NCI-H2196 treated with DMSO at 0.1 percent for 48 hours (cell line): ENCODE results near the gene DNAJC8.

Source experiments
- DNase-seq: peaks from one replicate; lab custom pipeline; 2025; ENCODE audit not compliant: unreplicated experiment; lab: John Stamatoyannopoulos, UW

Gene DNAJC8

GRCh38 chr1:28249866-28250295, 17.1 kb upstream of the DNAJC8 start:
- DNase-seq: no peak

- DNase-seq: peak; percentile 40
Observed at GRCh38 chr1:28249013-28249865, 16.4 kb upstream of the DNAJC8 start.

- DNase-seq: peak; percentile 70
Observed at GRCh38 chr1:28248273-28249012, 15.6 kb upstream of the DNAJC8 start.

GRCh38 chr1:28247612-28248272, 14.9 kb upstream of the DNAJC8 start:
- DNase-seq: no peak

- DNase-seq: no peak
Observed at GRCh38 chr1:28246427-28246832, 13.6 kb upstream of the DNAJC8 start.

- no peak for DNase-seq
Observed at GRCh38 chr1:28244549-28245251, 11.9 kb upstream of the DNAJC8 start.

- no peak for DNase-seq
Observed at GRCh38 chr1:28243685-28244311, 11.0 kb upstream of the DNAJC8 start.

- no peak for DNase-seq
Observed at GRCh38 chr1:28241638-28242241, 8.9 kb upstream of the DNAJC8 start.

GRCh38 chr1:28240024-28240423, 7.2 kb upstream of the DNAJC8 start:
- DNase-seq: no peak

- DNase-seq: no peak
Observed at GRCh38 chr1:28239004-28239403, 6.2 kb upstream of the DNAJC8 start.

- DNase-seq: no peak
Observed at GRCh38 chr1:28236656-28237322, 4.0 kb upstream of the DNAJC8 start.

GRCh38 chr1:28235755-28236655, 3.2 kb upstream of the DNAJC8 start, which contains the start of gene ATP5IF1:
Gene ATP5IF1, plus strand, starts transcription at chr1:28236124. Its CDS starts 60 bp downstream, at chr1:28236184.
- DNase-seq: peak; percentile 98

- DNase-seq: no peak
Observed at GRCh38 chr1:28233264-28233606, 406 bp upstream of the DNAJC8 start.

- no peak for DNase-seq
Observed at GRCh38 chr1:28229996-28230395, 2.8 kb downstream of the DNAJC8 start.

GRCh38 chr1:28229089-28229488, 3.7 kb downstream of the DNAJC8 start:
- no peak for DNase-seq

GRCh38 chr1:28213315-28213714, 19.5 kb downstream of the DNAJC8 start:
- no peak for DNase-seq

GRCh38 chr1:28209700-28210099, 23.1 kb downstream of the DNAJC8 start:
- no peak for DNase-seq

GRCh38 chr1:28208818-28209441, 23.9 kb downstream of the DNAJC8 start:
- DNase-seq: peak; percentile 46
